Activated naive CD8-positive, alpha-beta T cell treated with anti-CD3 and anti-CD28 coated beads, Interleukin-2, amount 10 ng/mL, durations not matched to agents 7 days and 5 days (primary cell): ENCODE data around the gene ST8SIA2. TPM values are rescaled to one million over a fixed set of nuclear protein-coding genes. Genes with fewer than 3 reads are reported as not detected.

Experiments used
- ATAC-seq: fragments of 150-1000 bp; cut with Tn5 transposase; one replicate; pipeline ENCODE4 v1.10.0; 2021; ENCODE audit warnings: low read depth, moderate library complexity
- POLR2A ChIA-PET: fragments of 350-600 bp; sonication (Branson Sonifier 250); formaldehyde crosslinking; loops from one replicate; lab custom pipeline; 2021; ENCODE audit warnings: antibody characterized with exemption; lab: Charles Lee
- DNase-seq: peaks from one replicate; pipeline ENCODE4 v3.0.0; 2021
- H3K27ac Mint-ChIP-seq: one replicate; pipeline ENCODE4 v1.8.0; 2022; ENCODE audit warnings: mild to moderate bottlenecking, mixed read lengths
- H3K27me3 Mint-ChIP-seq: one replicate; pipeline ENCODE4 v1.8.0; 2022; ENCODE audit warnings: mild to moderate bottlenecking, moderate library complexity, mixed read lengths
- H3K36me3 Mint-ChIP-seq: one replicate; pipeline ENCODE4 v1.8.0; 2021; ENCODE audit warnings: mild to moderate bottlenecking, mixed read lengths
- H3K4me1 Mint-ChIP-seq: one replicate; pipeline ENCODE4 v1.8.0; 2021; ENCODE audit warnings: mixed read lengths
- H3K4me3 Mint-ChIP-seq: one replicate; pipeline ENCODE4 v1.8.0; 2022; ENCODE audit warnings: mild to moderate bottlenecking, moderate library complexity, mixed read lengths
- H3K9me3 Mint-ChIP-seq: one replicate; pipeline ENCODE4 v1.8.0; 2021; ENCODE audit warnings: mixed read lengths
- total RNA-seq, 2 experiments: library from RNA; stranded (reverse); gene quantifications; one replicate each; pipeline ENCODE4 v1.2.3, GENCODE V29; 2021

ST8SIA2 gene
- total RNA-seq, 2 experiments from 2014 or later: not detected

- no peak overlapping the region for H3K4me3 Mint-ChIP-seq
- H3K9me3 Mint-ChIP-seq: no peaks in the 10 kb centered on the region
- H3K36me3 Mint-ChIP-seq: no peaks in the 10 kb centered on the region
- no peaks in the 10 kb centered on the region for H3K4me1 Mint-ChIP-seq
- POLR2A ChIA-PET: interaction anchor here (0.5 kb wide), 1 partner anchor 648 kb away, joined by 6 read pairs; no protein-coding TSS in a partner anchor
- peaks cover 7% of the 10 kb centered on the region for H3K27me3 Mint-ChIP-seq
- no peak overlapping the region for H3K27ac Mint-ChIP-seq
- DNase-seq: no peak
- ATAC-seq: no peak
Observed at GRCh38 chr15:92405942-92406341, 12.3 kb downstream of the ST8SIA2 start.

DNA sequence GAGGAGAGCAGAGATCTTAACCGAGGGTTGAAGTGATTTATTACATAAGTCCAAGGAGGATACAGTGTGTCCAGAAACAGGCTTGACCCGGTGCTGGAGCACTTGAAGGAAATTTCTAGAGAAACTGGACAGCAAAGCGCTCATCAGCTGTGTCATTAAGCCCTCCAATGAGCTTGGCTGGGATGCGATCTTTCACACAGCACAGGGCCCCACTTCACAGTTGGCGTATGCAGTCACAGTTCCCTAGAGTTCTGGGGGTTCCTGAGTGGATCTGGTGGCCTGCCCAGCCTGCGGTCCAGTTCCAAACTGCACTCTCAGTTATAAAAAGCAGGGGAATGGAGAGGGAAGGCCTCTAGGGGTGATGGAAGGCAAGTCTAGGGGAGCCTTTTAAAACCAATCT is 13.6 kb downstream of the ST8SIA2 start:
- ATAC-seq (no peak), DNase-seq (no peak)
- H3K27ac Mint-ChIP-seq: no peak overlapping the region
- no peaks in the 10 kb centered on the region for H3K4me1 Mint-ChIP-seq
- POLR2A ChIA-PET: no interaction called here
- no peaks in the 10 kb centered on the region for H3K9me3 Mint-ChIP-seq
- H3K4me3 Mint-ChIP-seq: no peak overlapping the region
- H3K27me3 Mint-ChIP-seq: peaks cover 7% of the 10 kb centered on the region
- no peaks in the 10 kb centered on the region for H3K36me3 Mint-ChIP-seq

GRCh38 chr15:92407916-92408315 is 14.2 kb downstream of the ST8SIA2 start:
- no peak overlapping the region for H3K27ac Mint-ChIP-seq
- peaks cover 7% of the 10 kb centered on the region for H3K27me3 Mint-ChIP-seq
- no peaks in the 10 kb centered on the region for H3K36me3 Mint-ChIP-seq
- H3K4me1 Mint-ChIP-seq: no peaks in the 10 kb centered on the region
- no peaks in the 10 kb centered on the region for H3K9me3 Mint-ChIP-seq
- POLR2A ChIA-PET: no interaction called here
- ATAC-seq (no peak), DNase-seq (no peak)
- no peak overlapping the region for H3K4me3 Mint-ChIP-seq

DNA sequence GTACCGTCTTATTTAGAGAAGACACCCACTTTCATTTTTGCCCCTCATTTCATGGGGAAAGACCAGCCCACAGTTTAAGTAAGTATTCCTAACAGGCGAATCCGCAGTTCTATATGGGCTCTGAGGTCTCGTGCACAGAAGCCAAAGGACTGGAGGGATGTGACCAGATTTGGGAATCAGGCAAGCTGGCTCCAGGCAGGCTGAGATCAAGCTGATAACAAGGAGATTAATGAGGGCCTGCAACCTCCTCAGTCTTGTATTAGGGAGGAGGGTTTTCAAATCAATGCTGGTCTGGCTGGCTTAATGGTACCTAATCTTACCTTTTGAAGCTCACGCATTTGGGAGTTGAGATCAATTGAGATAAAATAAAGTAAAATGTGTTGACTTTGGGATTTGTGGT is 15.3 kb downstream of the ST8SIA2 start:
- Mint-ChIP-seq H3K4me1 (no peaks in the 10 kb centered on the region), H3K27ac (no peak overlapping the region), H3K4me3 (no peak overlapping the region), H3K27me3 (peaks cover 7% of the 10 kb centered on the region), H3K9me3 (no peaks in the 10 kb centered on the region), H3K36me3 (no peaks in the 10 kb centered on the region)
- POLR2A ChIA-PET: no interaction called here
- DNase-seq (no peak), ATAC-seq (no peak)

- no peak for ATAC-seq
- H3K27me3 Mint-ChIP-seq: peaks cover 7% of the 10 kb centered on the region
- POLR2A ChIA-PET: no interaction called here
Observed at GRCh38 chr15:92409521-92409920, 15.8 kb downstream of the ST8SIA2 start.

GRCh38 chr15:92410537-92410936 is 16.9 kb downstream of the ST8SIA2 start:
- H3K4me1 Mint-ChIP-seq: no peaks in the 10 kb centered on the region
- no peaks in the 10 kb centered on the region for H3K9me3 Mint-ChIP-seq
- H3K4me3 Mint-ChIP-seq: no peak overlapping the region
- DNase-seq: no peak
- POLR2A ChIA-PET: no interaction called here
- no peak overlapping the region for H3K27ac Mint-ChIP-seq
- peaks cover 3% of the 10 kb centered on the region for H3K27me3 Mint-ChIP-seq
- ATAC-seq: no peak
- no peaks in the 10 kb centered on the region for H3K36me3 Mint-ChIP-seq

More at GRCh38 chr15:92409521-92409920, 15.8 kb downstream of the ST8SIA2 start:
- H3K9me3 Mint-ChIP-seq: no peaks in the 10 kb centered on the region
- H3K4me3 Mint-ChIP-seq: no peak overlapping the region
- no peaks in the 10 kb centered on the region for H3K4me1 Mint-ChIP-seq
- no peak overlapping the region for H3K27ac Mint-ChIP-seq
- H3K36me3 Mint-ChIP-seq: no peaks in the 10 kb centered on the region
- DNase-seq: no peak

DNA sequence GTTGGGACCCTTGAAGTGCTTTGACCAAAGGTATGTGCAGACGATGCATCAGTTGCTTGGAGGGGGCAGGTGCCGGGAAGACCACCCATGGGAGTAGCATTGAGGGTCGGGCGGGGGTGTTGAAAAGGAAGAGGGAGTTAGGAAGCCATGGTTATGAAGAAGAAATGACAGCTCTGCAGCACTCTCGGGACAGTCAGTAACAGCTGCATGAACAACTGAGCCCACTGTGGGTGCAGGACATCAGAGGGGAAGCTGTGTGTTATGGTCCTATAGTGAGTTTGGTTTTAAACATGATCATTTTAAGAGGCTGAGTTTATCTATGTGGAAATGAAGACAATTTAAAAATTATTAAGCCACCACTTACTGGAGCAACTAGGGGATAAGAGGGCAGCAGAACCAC is 17.6 kb downstream of the ST8SIA2 start:
- peaks cover 3% of the 10 kb centered on the region for H3K27me3 Mint-ChIP-seq
- H3K4me3 Mint-ChIP-seq: no peak overlapping the region
- H3K4me1 Mint-ChIP-seq: no peaks in the 10 kb centered on the region
- POLR2A ChIA-PET: no interaction called here
- no peaks in the 10 kb centered on the region for H3K9me3 Mint-ChIP-seq
- H3K27ac Mint-ChIP-seq: no peak overlapping the region
- no peak for DNase-seq
- ATAC-seq: no peak
- no peaks in the 10 kb centered on the region for H3K36me3 Mint-ChIP-seq

DNA sequence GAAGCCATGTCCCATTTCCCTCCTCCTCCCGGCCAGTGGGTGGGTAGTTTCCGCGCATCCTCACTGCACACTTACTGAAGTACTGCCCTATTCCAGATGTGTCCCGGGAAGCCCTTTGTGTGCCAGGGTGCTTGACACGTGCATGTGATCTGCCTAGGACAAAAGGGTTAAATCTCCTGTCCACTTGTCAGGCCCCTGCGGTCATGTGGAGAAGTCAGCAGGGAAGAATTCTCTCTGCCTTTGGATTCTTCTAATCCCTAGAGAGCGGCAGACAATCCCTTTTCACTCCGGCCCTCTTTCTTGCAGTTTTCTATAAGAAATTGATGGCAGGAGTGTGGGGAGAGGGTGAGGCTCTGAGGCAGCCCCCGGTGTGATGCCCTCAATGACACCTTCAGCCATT is 19.8 kb downstream of the ST8SIA2 start:
- H3K36me3 Mint-ChIP-seq: no peaks in the 10 kb centered on the region
- POLR2A ChIA-PET: no interaction called here
- H3K27me3 Mint-ChIP-seq: peaks cover 3% of the 10 kb centered on the region
- H3K9me3 Mint-ChIP-seq: no peaks in the 10 kb centered on the region
- H3K4me1 Mint-ChIP-seq: no peaks in the 10 kb centered on the region
- H3K4me3 Mint-ChIP-seq: no peak overlapping the region
- ATAC-seq (no peak), DNase-seq (no peak)
- no peak overlapping the region for H3K27ac Mint-ChIP-seq

- H3K36me3 Mint-ChIP-seq: no peaks in the 10 kb centered on the region
- H3K9me3 Mint-ChIP-seq: no peaks in the 10 kb centered on the region
- POLR2A ChIA-PET: no interaction called here
- no peak overlapping the region for H3K4me3 Mint-ChIP-seq
- no peaks in the 10 kb centered on the region for H3K4me1 Mint-ChIP-seq
- no peaks in the 10 kb centered on the region for H3K27me3 Mint-ChIP-seq
- H3K27ac Mint-ChIP-seq: no peak overlapping the region
- ATAC-seq (no peak), DNase-seq (no peak)
Observed at GRCh38 chr15:92415639-92416297, 22.1 kb downstream of the ST8SIA2 start.

GRCh38 chr15:92416557-92416956 is 22.9 kb downstream of the ST8SIA2 start:
- no peak for ATAC-seq
- POLR2A ChIA-PET: no interaction called here
- no peak for DNase-seq
- Mint-ChIP-seq H3K4me3 (no peak overlapping the region), H3K27ac (no peak overlapping the region), H3K9me3 (no peaks in the 10 kb centered on the region), H3K4me1 (no peaks in the 10 kb centered on the region), H3K36me3 (no peaks in the 10 kb centered on the region), H3K27me3 (peaks cover 4% of the 10 kb centered on the region)

- DNase-seq (no peak), ATAC-seq (no peak)
- Mint-ChIP-seq H3K9me3 (no peaks in the 10 kb centered on the region), H3K4me1 (no peaks in the 10 kb centered on the region), H3K27ac (no peak overlapping the region), H3K36me3 (no peaks in the 10 kb centered on the region), H3K4me3 (no peak overlapping the region), H3K27me3 (peaks cover 4% of the 10 kb centered on the region)
- POLR2A ChIA-PET: no interaction called here
Observed at GRCh38 chr15:92417716-92418115, 24.0 kb downstream of the ST8SIA2 start.

DNA sequence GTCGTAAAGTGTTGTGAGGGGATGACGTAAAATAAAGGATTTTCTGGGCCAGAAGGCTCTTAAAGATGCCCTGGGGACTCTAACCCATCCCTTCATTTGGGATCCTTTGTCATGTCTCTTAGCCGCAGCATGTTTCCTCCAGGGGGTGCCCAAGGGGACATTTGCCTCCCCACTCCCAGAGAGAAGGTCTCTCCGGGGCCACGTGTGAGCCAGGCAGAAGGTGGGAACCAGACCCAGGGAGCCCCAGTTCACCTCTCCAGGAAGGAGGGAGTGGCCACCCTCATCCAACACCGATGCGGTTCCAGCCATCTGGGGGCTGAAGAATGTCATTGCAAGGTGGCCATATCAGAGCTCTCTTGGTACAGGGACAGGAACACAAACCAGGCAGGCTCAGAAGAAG is 25.2 kb downstream of the ST8SIA2 start:
- H3K27me3 Mint-ChIP-seq: peaks cover 5% of the 10 kb centered on the region
- ATAC-seq: no peak
- DNase-seq: no peak
- POLR2A ChIA-PET: no interaction called here
- no peak overlapping the region for H3K27ac Mint-ChIP-seq
- H3K4me1 Mint-ChIP-seq: no peaks in the 10 kb centered on the region
- no peaks in the 10 kb centered on the region for H3K36me3 Mint-ChIP-seq
- no peaks in the 10 kb centered on the region for H3K9me3 Mint-ChIP-seq
- no peak overlapping the region for H3K4me3 Mint-ChIP-seq

GRCh38 chr15:92421976-92422375 is 28.3 kb downstream of the ST8SIA2 start:
- POLR2A ChIA-PET: no interaction called here
- H3K27me3 Mint-ChIP-seq: peaks cover 9% of the 10 kb centered on the region
- DNase-seq (no peak), ATAC-seq (no peak)
- no peak overlapping the region for H3K4me3 Mint-ChIP-seq
- no peak overlapping the region for H3K27ac Mint-ChIP-seq
- no peaks in the 10 kb centered on the region for H3K4me1 Mint-ChIP-seq
- no peaks in the 10 kb centered on the region for H3K9me3 Mint-ChIP-seq
- no peaks in the 10 kb centered on the region for H3K36me3 Mint-ChIP-seq

GRCh38 chr15:92425578-92426225 is 32.0 kb downstream of the ST8SIA2 start:
- POLR2A ChIA-PET: no interaction called here
- H3K36me3 Mint-ChIP-seq: no peaks in the 10 kb centered on the region
- no peaks in the 10 kb centered on the region for H3K4me1 Mint-ChIP-seq
- no peak overlapping the region for H3K4me3 Mint-ChIP-seq
- H3K9me3 Mint-ChIP-seq: no peaks in the 10 kb centered on the region
- H3K27ac Mint-ChIP-seq: no peak overlapping the region
- H3K27me3 Mint-ChIP-seq: peaks cover 15% of the 10 kb centered on the region
- no peak for DNase-seq
- ATAC-seq: no peak
